Body of pancreas (tissue), 4 donors: ENCODE measurements around the gene ZG16B. TPM values are rescaled to one million over a fixed set of nuclear protein-coding genes. Genes with fewer than 3 reads are reported as not detected.

Experiments used
- ATAC-seq: fragments of 150-250 bp; one replicate; pipeline ENCODE4 v1.9.1; 2016
- DNase-seq, 4 donors: peaks; one replicate each; pipeline ENCODE4 v3.0.0-alpha.2; 2019
- H3K27ac ChIP-seq, 4 donors: fragments of 200-600 bp; sonication (generic); 1 replicate in 3 of 4; 2 replicates in 1 of 4; pipeline versions ENCODE4 v1.5.1 to v1.6.1; 2016 to 2019; ENCODE audit warnings: mild to moderate bottlenecking in 1 of 4, mixed read lengths in 1 of 4, moderate library complexity in 1 of 4
- H3K27me3 ChIP-seq, 2 donors: fragments of 200-600 bp; sonication (generic); one replicate each; pipeline ENCODE4 v1.6.0; 2016; ENCODE audit warnings: mild to moderate bottlenecking in 1 of 2
- H3K36me3 ChIP-seq, 2 donors: fragments of 200-600 bp; sonication (generic); replicated peaks in 1 of 2; 2 replicates each; pipeline ENCODE4 v1.5.1; 2016; ENCODE audit warnings: low read depth in 2 of 2; ENCODE audit not compliant: insufficient read depth in 1 of 2
- H3K4me1 ChIP-seq: fragments of 200-600 bp; sonication (generic); one replicate; pipeline ENCODE4 v1.6.0; 2016
- H3K4me3 ChIP-seq, 2 donors: fragments of 200-600 bp; sonication (generic); 1 replicate in 1 of 2; 2 replicates in 1 of 2; pipeline ENCODE4 v1.5.1; 2016 to 2019
- H3K9me3 ChIP-seq, 3 donors: fragments of 200-600 bp; sonication (generic); 1 replicate in 2 of 3; 2 replicates in 1 of 3; pipeline ENCODE4 v1.5.1; 2016
- CTCF ChIP-seq, 7 experiments: fragments of 450-650 bp in 4 of 7; fragments of 200-600 bp in 3 of 7; sonication (generic) in 3 of 7; IDR thresholded peaks; one replicate each; pipeline ENCODE4 v1.5.1; 2016 to 2019; ENCODE audit warnings: antibody characterized with exemption in 7 of 7
- POLR2A ChIP-seq, 3 donors: fragments of 450-650 bp; IDR thresholded peaks; one replicate each; pipeline ENCODE4 v1.6.1; 2016; ENCODE audit warnings: antibody characterized with exemption in 3 of 3, mild to moderate bottlenecking in 2 of 3
- WGBS, 2 donors: methylation state at CpG; one replicate each; pipeline ENCODE4 v1.1.5; 2017; 5-methylcytosine and 5-hydroxymethylcytosine counted together
- intact Hi-C: fragments of 100-400 bp; cut with DNase I; formaldehyde crosslinking; loops from one replicate; pipeline ENCODE4 v1.15.1; 2023
- total RNA-seq, 2 donors: library from RNA; depleted of rRNA; stranded (reverse); fragments of >200 nt; gene quantifications; one replicate each; pipeline ENCODE4 v1.1.0, GENCODE V29; 2016

ZG16B gene
- total RNA-seq, 2 donors from 2014 or later, result not detected

GRCh38 chr16:2787961-2788360 is 42.1 kb upstream of the ZG16B start:
- no peaks in the 10 kb centered on the region for H3K9me3 ChIP-seq
- WGBS, 2 donors, result 33 to 39% methylated on average over 6 to 7 of the region's 7 CpGs
- intact Hi-C loops, result no loop called here
- peaks cover 0 to 20% of the 10 kb centered on the region in 2 donors for H3K27me3 ChIP-seq
- no peak overlapping the region for H3K4me3 ChIP-seq
- H3K27ac ChIP-seq, result no peak overlapping the region
- no peak for ATAC-seq
- TF ChIP-seq CTCF (IDR thresholded peaks at IDR 0.05) (no peak), POLR2A (IDR thresholded peaks at IDR 0.05) (no peak)
- DNase-seq, result no peak
- H3K36me3 ChIP-seq, result no peaks in the 10 kb centered on the region
- peaks cover 17% of the 10 kb centered on the region for H3K4me1 ChIP-seq

GRCh38 chr16:2790631-2791030 is 39.5 kb upstream of the ZG16B start:
- intact Hi-C loops, result no loop called here
- H3K27me3 ChIP-seq, result peaks cover 0 to 13% of the 10 kb centered on the region in 2 donors
- ATAC-seq (no peak), DNase-seq (no peak)
- H3K27ac ChIP-seq, result no peak overlapping the region
- WGBS, 2 donors, result 64 to 73% methylated on average over 5 of the region's 5 CpGs
- TF ChIP-seq CTCF (IDR thresholded peaks at IDR 0.05), result no peak
- no peak for TF ChIP-seq POLR2A (IDR thresholded peaks at IDR 0.05)
- H3K9me3 ChIP-seq, result no peaks in the 10 kb centered on the region
- H3K4me1 ChIP-seq, result peaks cover 16% of the 10 kb centered on the region
- no peaks in the 10 kb centered on the region for H3K36me3 ChIP-seq
- H3K4me3 ChIP-seq, result no peak overlapping the region

GRCh38 chr16:2791174-2791573 is 38.9 kb upstream of the ZG16B start:
- Histone ChIP-seq H3K9me3 (no peaks in the 10 kb centered on the region), H3K4me3 (no peak overlapping the region), H3K27me3 (peaks cover 0 to 8% of the 10 kb centered on the region in 2 donors), H3K4me1 (peaks cover 11% of the 10 kb centered on the region), H3K36me3 (no peaks in the 10 kb centered on the region), H3K27ac (no peak overlapping the region)
- no peak for TF ChIP-seq POLR2A (IDR thresholded peaks at IDR 0.05)
- no peak for TF ChIP-seq CTCF (IDR thresholded peaks at IDR 0.05)
- 62 to 74% methylated on average over 3 to 8 of the region's 8 CpGs for WGBS, 2 donors
- DNase-seq, result no peak
- no peak for ATAC-seq
- intact Hi-C loops, result no loop called here

- H3K36me3 ChIP-seq, result no peaks in the 10 kb centered on the region
- no peak for TF ChIP-seq CTCF (IDR thresholded peaks at IDR 0.05)
- TF ChIP-seq POLR2A (IDR thresholded peaks at IDR 0.05), result no peak
- no peak for ATAC-seq
- H3K9me3 ChIP-seq, result no peaks in the 10 kb centered on the region
- intact Hi-C loops, result no loop called here
- no peaks in the 10 kb centered on the region for H3K27me3 ChIP-seq
- no peak for DNase-seq
- H3K4me1 ChIP-seq, result peaks cover 9% of the 10 kb centered on the region
- H3K4me3 ChIP-seq, result no peak overlapping the region
- no peak overlapping the region for H3K27ac ChIP-seq
- 77 to 84% methylated on average over 10 of the region's 10 CpGs for WGBS, 2 donors
Measured at GRCh38 chr16:2792940-2793339, 37.2 kb upstream of the ZG16B start.

GRCh38 chr16:2795395-2796143 is 34.5 kb upstream of the ZG16B start:
- ATAC-seq (no peak), DNase-seq (no peak)
- TF ChIP-seq CTCF (IDR thresholded peaks at IDR 0.05) (no peak), POLR2A (IDR thresholded peaks at IDR 0.05) (no peak)
- H3K9me3 ChIP-seq, result no peaks in the 10 kb centered on the region
- WGBS, 2 donors, result 66 to 68% methylated on average over 7 of the region's 7 CpGs
- intact Hi-C loops, result no loop called here
- H3K27ac ChIP-seq, result no peak overlapping the region
- H3K27me3 ChIP-seq, result no peaks in the 10 kb centered on the region
- H3K36me3 ChIP-seq, result no peaks in the 10 kb centered on the region
- H3K4me3 ChIP-seq, result no peak overlapping the region
- peaks cover 9% of the 10 kb centered on the region for H3K4me1 ChIP-seq
